Mammary epithelial cell (primary cell): Measurements from ENCODE around the gene SVIL.

Experiments used
- CTCF ChIP-seq, 2 donors: IDR thresholded peaks in 1 of 2; conservative IDR thresholded peaks in 1 of 2; 2 replicates each; pipeline ENCODE4 v1.5.1; 2011 to 2012; ENCODE audit warnings: inconsistent platforms in 2 of 2, low read length in 2 of 2, mild to moderate bottlenecking in 2 of 2, control low read depth in 1 of 2, low read depth in 1 of 2; ENCODE audit not compliant: insufficient read depth in 1 of 2; ENCODE audit errors: extremely low read depth in 1 of 2
- EZH2 ChIP-seq: IDR thresholded peaks from 2 replicates; pipeline ENCODE4 v1.6.1; 2012; ENCODE audit warnings: low read length, inconsistent platforms, borderline replicate concordance

GRCh38 chr10:29656451-29656992, 21.8 kb upstream of the SVIL start:
- TF ChIP-seq CTCF (conservative IDR thresholded peaks at IDR 0.05 in 1 of 2, IDR thresholded peaks at IDR 0.05 in 1 of 2; ENCODE audit: extremely low read depth in 1 of 2, insufficient read depth in 1 of 2, low read depth in 1 of 2, low read length in 2 of 2) (no peak), EZH2 (no peak)
